Heart left ventricle (tissue), 13 donors: ENCODE data around the gene CTAG1A.

Experiments used
- POLR2A ChIP-seq, 2 donors: fragments of 450-650 bp; IDR thresholded peaks; one replicate each; pipeline ENCODE4 v1.6.1; 2017; ENCODE audit warnings: antibody characterized with exemption in 2 of 2, mild to moderate bottlenecking in 2 of 2, moderate library complexity in 2 of 2
- TF ChIP-seq, protein P1 (sequence below), 12 donors: fragments of 200-600 bp; sonication (generic) in 4 of 12; IDR thresholded peaks; one replicate each; pipeline versions ENCODE4 v1.5.0 to v1.8.0; 2018 to 2022; ENCODE audit warnings: antibody characterized with exemption in 12 of 12, mild to moderate bottlenecking in 5 of 12
- donor health status: ischemic (EF 13 %, LVEDD 7.1; RV severe dilation, severe dysfunction).
- donor health status: DM: no; HTN: yes; CAD: no.
- donor health status: DM: no; HTN: no; CAD: no.
- donor health status: ischemic (EF 25% LVEDD 6.9; RV normal size, moderate dysfunction).
- donor health status: ischemic (EF 25% LVEDD 5.7; RV mildly dilated, moderate dysfunction).
- donor health status: ischemic (EF 35%, LVEDD 5.7; RV mildly dilated, moderate dysfunction).
- donor health status: nonischemic (EF 11% LVEDD 7.7; RV severe dilation, severe dysfunction).
- donor health status: DM: yes; HTN: yes; CAD: no.
- donor health status: PGD.
- donor health status: ischemic (EF 29% LVEDD 5.4; RV normal size, mild dysfunction).
- donor health status: nonischemic (EF 23%, LVEDD 6.1; RV moderate dilation, normal function).

DNA sequence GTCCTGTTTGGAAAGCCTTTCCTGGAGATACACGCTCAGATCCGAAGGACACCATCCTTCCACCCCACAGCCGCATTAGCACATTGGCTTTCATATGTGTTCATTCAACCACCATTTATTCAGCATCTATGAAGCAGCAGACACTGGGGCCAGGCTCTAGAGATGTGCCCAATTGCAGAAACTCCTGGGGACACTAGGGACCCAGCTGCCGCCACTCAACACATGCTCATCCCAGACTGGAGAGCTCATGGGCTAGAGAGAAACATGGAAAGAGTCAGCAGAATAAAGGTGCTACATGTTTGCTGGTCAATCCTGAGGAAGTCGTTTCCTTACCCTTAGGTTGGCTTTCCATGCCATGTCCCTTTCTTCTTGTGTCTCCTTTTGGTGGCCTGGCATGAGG lies 7.6 kb downstream of the CTAG1A start:
- TF ChIP-seq POLR2A (IDR thresholded peaks at IDR 0.05) = no peak
- TF ChIP-seq, protein P1, sequence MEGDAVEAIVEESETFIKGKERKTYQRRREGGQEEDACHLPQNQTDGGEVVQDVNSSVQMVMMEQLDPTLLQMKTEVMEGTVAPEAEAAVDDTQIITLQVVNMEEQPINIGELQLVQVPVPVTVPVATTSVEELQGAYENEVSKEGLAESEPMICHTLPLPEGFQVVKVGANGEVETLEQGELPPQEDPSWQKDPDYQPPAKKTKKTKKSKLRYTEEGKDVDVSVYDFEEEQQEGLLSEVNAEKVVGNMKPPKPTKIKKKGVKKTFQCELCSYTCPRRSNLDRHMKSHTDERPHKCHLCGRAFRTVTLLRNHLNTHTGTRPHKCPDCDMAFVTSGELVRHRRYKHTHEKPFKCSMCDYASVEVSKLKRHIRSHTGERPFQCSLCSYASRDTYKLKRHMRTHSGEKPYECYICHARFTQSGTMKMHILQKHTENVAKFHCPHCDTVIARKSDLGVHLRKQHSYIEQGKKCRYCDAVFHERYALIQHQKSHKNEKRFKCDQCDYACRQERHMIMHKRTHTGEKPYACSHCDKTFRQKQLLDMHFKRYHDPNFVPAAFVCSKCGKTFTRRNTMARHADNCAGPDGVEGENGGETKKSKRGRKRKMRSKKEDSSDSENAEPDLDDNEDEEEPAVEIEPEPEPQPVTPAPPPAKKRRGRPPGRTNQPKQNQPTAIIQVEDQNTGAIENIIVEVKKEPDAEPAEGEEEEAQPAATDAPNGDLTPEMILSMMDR (IDR thresholded peaks at IDR 0.05) = no peak
